K562 (cell line): Measurements from ENCODE around the gene CGNL1. TPM values are rescaled to one million over a fixed set of nuclear protein-coding genes. Genes with fewer than 3 reads are reported as not detected.

ENCODE experiments used
- ATAC-seq: fragments of 200-7000 bp; cut with Tn5 transposase; 3 replicates; pipeline ENCODE4 v1.9.1; 2020; ENCODE audit warnings: moderate library complexity
- BruUV-seq: library from RNA; stranded (reverse); fragments of 400-500 nt; replicated peaks from 2 replicates; lab custom pipeline; 2021; lab: Mats Ljungman, UMichigan
- CTCF ChIA-PET: fragments of 300-600 bp; formaldehyde crosslinking; extraction: SDS; loops from one replicate; lab custom pipeline; 2021; ENCODE audit warnings: low intra/inter-chr PET ratio; lab: Yijun Ruan, JAX
- POLR2A ChIA-PET: fragments of 300-600, 350-650 bp; sonication (Branson Sonifier 250); formaldehyde crosslinking; extraction: SDS; loops from one replicate; lab custom pipeline; 2021; ENCODE audit warnings: antibody characterized with exemption, inconsistent platforms; lab: Yijun Ruan, JAX
- DNase-seq, 4 experiments: peaks; one replicate each; pipeline versions ENCODE4 v3.0.0 to v3.0.0-alpha.2; 2011 to 2018; ENCODE audit warnings: low spot score in 3 of 4, mixed read lengths in 3 of 4; ENCODE audit errors: extremely low read depth in 1 of 4
- FAIRE-seq: peaks from 2 replicates; lab custom pipeline; 2011; peaks lifted over from hg19 to GRCh38; lab: Jason Lieb, UNC
- H2AFZ ChIP-seq: 2 replicates; pipeline ENCODE4 v1.6.0; 2011; ENCODE audit warnings: low read depth, low read length, control low read depth, inconsistent platforms
- H3K27ac ChIP-seq: fragments of 200-600 bp; 3 replicates; pipeline ENCODE4 v1.8.0; 2011; ENCODE audit warnings: low read depth, mild to moderate bottlenecking, control low read depth, inconsistent platforms, low read length, moderate library complexity, mixed read lengths; ENCODE audit errors: extremely low read depth
- H3K27me3 ChIP-seq, 2 experiments: fragments of 300-600 bp in 1 of 2; 2 replicates in 1 of 2; 3 replicates in 1 of 2; pipeline versions ENCODE4 v1.6.0 to v1.8.0; 2011; ENCODE audit warnings: inconsistent platforms in 2 of 2, low read length in 2 of 2, mild to moderate bottlenecking in 1 of 2, mixed read lengths in 1 of 2, moderate library complexity in 1 of 2; ENCODE audit not compliant: control insufficient read depth in 2 of 2, insufficient read depth in 2 of 2
- H3K36me3 ChIP-seq: fragments of 300-600 bp; 3 replicates; pipeline ENCODE4 v1.8.0; 2011; ENCODE audit warnings: mild to moderate bottlenecking, low read length, inconsistent platforms; ENCODE audit not compliant: control insufficient read depth, insufficient read depth
- H3K4me1 ChIP-seq, 2 experiments: fragments of 200-600 bp in 1 of 2; replicated peaks in 1 of 2; 2 replicates in 1 of 2; 3 replicates in 1 of 2; pipeline versions ENCODE4 v1.5.1 to v1.8.0; 2011; ENCODE audit warnings: inconsistent platforms in 2 of 2, low read length in 2 of 2, mild to moderate bottlenecking in 1 of 2, mixed read lengths in 1 of 2, moderate library complexity in 1 of 2; ENCODE audit not compliant: control insufficient read depth in 2 of 2, insufficient read depth in 2 of 2
- H3K4me2 ChIP-seq: 2 replicates; pipeline ENCODE4 v1.6.1; 2011; ENCODE audit warnings: low read length, control low read depth, inconsistent platforms, mixed read lengths; ENCODE audit not compliant: insufficient read depth
- H3K4me3 ChIP-seq: fragments of 200-600 bp; sonication (generic), shearing (Covaris generic); 2 replicates; pipeline ENCODE4 v1.5.1; 2016; ENCODE audit warnings: control low read depth, inconsistent platforms
- H3K79me2 ChIP-seq: fragments of 200-600 bp; 3 replicates; pipeline ENCODE4 v1.8.0; 2011; ENCODE audit warnings: low read length, inconsistent platforms; ENCODE audit not compliant: control insufficient read depth, insufficient read depth
- H3K9ac ChIP-seq, 2 experiments: 2 replicates each; pipeline versions ENCODE4 v1.6.0 to v1.6.1; 2011; ENCODE audit warnings: low read depth in 2 of 2, low read length in 2 of 2, control low read depth in 1 of 2, inconsistent platforms in 1 of 2, mild to moderate bottlenecking in 1 of 2, mixed read lengths in 1 of 2; ENCODE audit not compliant: insufficient read depth in 1 of 2
- H3K9me1 ChIP-seq: one replicate; pipeline ENCODE4 v1.6.0; 2011; ENCODE audit warnings: inconsistent platforms, mild to moderate bottlenecking, low read length, moderate library complexity; ENCODE audit not compliant: control insufficient read depth, insufficient read depth
- H3K9me3 ChIP-seq: replicated peaks from 2 replicates; pipeline ENCODE4 v1.5.1; 2011; ENCODE audit warnings: low read depth, low read length, inconsistent platforms; ENCODE audit not compliant: control insufficient read depth, insufficient read depth
- H4K20me1 ChIP-seq: replicated peaks from 2 replicates; pipeline ENCODE4 v1.6.1; 2011; ENCODE audit warnings: low read length, inconsistent platforms, mixed read lengths; ENCODE audit not compliant: control insufficient read depth, insufficient read depth
- ARID4B ChIP-seq: sonication (generic); formaldehyde crosslinking; IDR thresholded peaks from 2 replicates; pipeline ENCODE4 v1.8.0; 2022; ENCODE audit warnings: mild to moderate bottlenecking, missing genetic modification reagents
- ELF2 ChIP-seq: fragments of 250-450 bp; sonication (Bioruptor Pico); IDR thresholded peaks from 2 replicates; pipeline ENCODE4 v1.5.0; 2021; ENCODE audit warnings: mild to moderate bottlenecking
- MNT ChIP-seq, 2 experiments: fragments of 450-650 bp; conservative IDR thresholded peaks; 2 replicates each; pipeline ENCODE4 v1.6.1; 2017; ENCODE audit warnings: mild to moderate bottlenecking in 2 of 2, moderate library complexity in 2 of 2
- MXI1 ChIP-seq: IDR thresholded peaks from 2 replicates; pipeline ENCODE4 v1.6.1; 2011; ENCODE audit warnings: low read depth, mild to moderate bottlenecking, improper control_type of control experiment, low read length
- ZBTB26 ChIP-seq: fragments of 450-650 bp; formaldehyde crosslinking; IDR thresholded peaks from 2 replicates; pipeline ENCODE4 v1.4.0; 2022; ENCODE audit warnings: missing genetic modification characterization
- ZBTB33 ChIP-seq: sonication (generic); formaldehyde crosslinking; IDR thresholded peaks from 2 replicates; pipeline ENCODE4 v1.8.1; 2023; ENCODE audit warnings: mild to moderate bottlenecking, missing genetic modification reagents
- ZNF449 ChIP-seq: fragments of 250-450 bp; sonication (Bioruptor Pico); IDR thresholded peaks from 2 replicates; pipeline ENCODE4 v1.8.0; 2022; ENCODE audit warnings: moderate library complexity, mild to moderate bottlenecking, inconsistent platforms
- WGBS: fragments of 100-300 bp; shearing (Covaris generic); methylation state at CpG from one replicate; pipeline ENCODE4 v1.1.6; 2016; ENCODE audit warnings: low coverage, mixed read lengths; ENCODE audit not compliant: insufficient coverage; ENCODE audit errors: missing lambda C conversion rate; 5-methylcytosine and 5-hydroxymethylcytosine counted together
- in situ Hi-C: fragments of 300-500 bp; cut with MboI; formaldehyde crosslinking; loops from 4 replicates; pipeline ENCODE4 v1.15.0; 2018; ENCODE audit warnings: inconsistent platforms, mixed read lengths
- intact Hi-C: fragments of 100-400 bp; cut with micrococcal nuclease; formaldehyde crosslinking; loops from 2 replicates; pipeline ENCODE4 v1.14.2; 2022
- polyA plus RNA-seq, 8 experiments: library from polyadenylated mRNA; depleted of rRNA in 4 of 8; stranded (reverse) in 5 of 8; unstranded in 3 of 8; fragments of >200 nt; fragmentation: Nextera tagmentation in 2 of 8; fragmentation: Illumina TruSeq in 1 of 8; extraction: Ambion mirVana in 2 of 8; extraction: Trizol in 1 of 8; gene quantifications; 2 replicates each; pipeline versions ENCODE4 v1.2.1 to v1.2.3, GENCODE V29; 2011 to 2014; ENCODE audit warnings: inconsistent platforms in 1 of 8, missing spikeins in 1 of 8
- total RNA-seq, 7 experiments: library from RNA; depleted of rRNA in 6 of 7; stranded (reverse); fragments of >200 nt in 6 of 7; fragmentation: Illumina TruSeq in 2 of 7; extraction: Trizol in 2 of 7; gene quantifications; 2 replicates each; pipeline versions ENCODE4 v1.2.1 to v1.2.3, GENCODE V29; 2011 to 2021; ENCODE audit warnings: low replicate concordance in 1 of 7

CGNL1 gene
- total and polyA plus RNA-seq, 9 of the 15 experiments (the other 6 are each of a cell fraction or from before 2014, with no cell fraction given) = 0.01 to 0.07 TPM; not detected in 7

- no peak for ATAC-seq
- DNase-seq = no peak
- intact Hi-C loops = no loop called here
- Histone ChIP-seq H3K4me3 (no peak overlapping the region), H3K4me2 (no peak overlapping the region), H3K36me3 (no peaks in the 10 kb centered on the region), H3K27ac (no peak overlapping the region), H3K9me1 (no peaks in the 10 kb centered on the region), H3K9ac (no peak overlapping the region), H2AFZ (no peak overlapping the region), H3K27me3 (peaks cover 27 to 43% of the 10 kb centered on the region in 2 experiments), H3K79me2 (no peaks in the 10 kb centered on the region), H3K4me1 (no peaks in the 10 kb centered on the region), H4K20me1 (no peaks in the 10 kb centered on the region), H3K9me3 (no peaks in the 10 kb centered on the region)
- ChIA-PET POLR2A (interaction anchor here (0.6 to 1.6 kb wide), 3 partner anchors 9 to 107 kb away, joined by 3 to 4 read pairs (median 3); no protein-coding TSS in a partner anchor), CTCF (no interaction called here)
- in situ Hi-C loops = no loop called here
- 4% methylated on average over 7 of the region's 7 CpGs for WGBS
- BruUV-seq = no TSS peak
- no peak for FAIRE-seq
- TF ChIP-seq ARID4B = no peak
- TF ChIP-seq ZBTB33 (CRISPR knock-in tag) = no peak
- TF ChIP-seq MXI1 = no peak
- no peak for TF ChIP-seq MNT (conservative IDR thresholded peaks at IDR 0.05)
- no peak for TF ChIP-seq ZNF449 (CRISPR knock-in tag)
- no peak for TF ChIP-seq ZBTB26
- no peak for TF ChIP-seq ELF2
Measured at GRCh38 chr15:57354436-57355123, 21.7 kb upstream of the CGNL1 start.
